Endodermal cell (in vitro differentiated cells): ENCODE data around the gene GSTA3. TPM values are rescaled to one million over a fixed set of nuclear protein-coding genes. Genes with fewer than 3 reads are reported as not detected.
"Not testable (repeated sequence)": the region's sequence is repeated elsewhere in the genome, so short reads cannot be mapped to it uniquely, and the experiment has no call there.

ENCODE experiments used
- DNase-seq: peaks from one replicate; pipeline ENCODE4 v3.0.0-alpha.2; 2017
- H3K27ac ChIP-seq: 2 replicates; pipeline ENCODE4 v1.5.1; 2013; ENCODE audit warnings: mild to moderate bottlenecking, low read depth, low read length, moderate library complexity
- H3K27me3 ChIP-seq: 2 replicates; pipeline ENCODE4 v1.6.1; 2013; ENCODE audit warnings: mild to moderate bottlenecking, low read length, moderate library complexity; ENCODE audit not compliant: insufficient read depth, control insufficient read depth, poor library complexity, severe bottlenecking
- H3K36me3 ChIP-seq: 2 replicates; pipeline ENCODE4 v1.7.0; 2013; ENCODE audit warnings: mild to moderate bottlenecking, low read length, moderate library complexity; ENCODE audit not compliant: control insufficient read depth, insufficient read depth
- H3K4me1 ChIP-seq: one replicate; pipeline ENCODE4 v1.7.0; 2013; ENCODE audit warnings: low read length; ENCODE audit not compliant: control insufficient read depth, insufficient read depth
- H3K4me3 ChIP-seq: 2 replicates; pipeline ENCODE4 v1.5.1; 2013; ENCODE audit warnings: mild to moderate bottlenecking, low read length, moderate library complexity
- H3K9ac ChIP-seq: 2 replicates; pipeline ENCODE4 v1.6.1; 2013; ENCODE audit warnings: mild to moderate bottlenecking, low read length, moderate library complexity; ENCODE audit not compliant: poor library complexity, severe bottlenecking; ENCODE audit errors: extremely low read depth
- H3K9me3 ChIP-seq: 2 replicates; pipeline ENCODE4 v1.6.1; 2013; ENCODE audit warnings: mild to moderate bottlenecking, low read length, moderate library complexity; ENCODE audit not compliant: control insufficient read depth
- H3K27ac Mint-ChIP-seq: 2 replicates; pipeline ENCODE4 v1.8.0; 2020; ENCODE audit warnings: mixed read lengths
- H3K27me3 Mint-ChIP-seq: 2 replicates; pipeline ENCODE4 v1.8.0; 2021; ENCODE audit warnings: mild to moderate bottlenecking, mixed read lengths; ENCODE audit not compliant: insufficient read depth
- H3K36me3 Mint-ChIP-seq: 2 replicates; pipeline ENCODE4 v1.8.0; 2020; ENCODE audit warnings: low read depth, mixed read lengths
- H3K4me1 Mint-ChIP-seq: 2 replicates; pipeline ENCODE4 v1.8.0; 2020; ENCODE audit warnings: mixed read lengths
- H3K4me3 Mint-ChIP-seq: 2 replicates; pipeline ENCODE4 v1.8.0; 2020; ENCODE audit warnings: mild to moderate bottlenecking, moderate library complexity, mixed read lengths
- H3K9me3 Mint-ChIP-seq: 2 replicates; pipeline ENCODE4 v1.8.0; 2020; ENCODE audit warnings: mild to moderate bottlenecking, mixed read lengths
- WGBS, 2 experiments: methylation state at CpG; one replicate each; pipeline versions ENCODE4 v1.1.5 to v1.1.7; 2013; ENCODE audit warnings: missing lambda C conversion rate in 2 of 2, mixed read lengths in 1 of 2; ENCODE audit not compliant: insufficient coverage in 1 of 2, insufficient read length in 1 of 2; 5-methylcytosine and 5-hydroxymethylcytosine counted together
- total RNA-seq, 2 donors: library from RNA; stranded (reverse); fragmentation: NEBNext Ultra II Directional in 1 of 2; extraction: Animal tissue kit (Norgen Biotek cat#: 25700) in 1 of 2; gene quantifications; 2 replicates in 1 of 2; 3 replicates in 1 of 2; pipeline ENCODE4 v1.2.1, GENCODE V29; 2021
- TF ChIP-seq, protein P1 (sequence below): fragments of 200-600 bp; sonication (generic); conservative IDR thresholded peaks from 2 replicates; pipeline ENCODE4 v1.5.0; 2021; ENCODE audit warnings: antibody characterized with exemption, mild to moderate bottlenecking

GSTA3 gene
- total RNA-seq, 2 donors from 2014 or later, result not detected

DNA sequence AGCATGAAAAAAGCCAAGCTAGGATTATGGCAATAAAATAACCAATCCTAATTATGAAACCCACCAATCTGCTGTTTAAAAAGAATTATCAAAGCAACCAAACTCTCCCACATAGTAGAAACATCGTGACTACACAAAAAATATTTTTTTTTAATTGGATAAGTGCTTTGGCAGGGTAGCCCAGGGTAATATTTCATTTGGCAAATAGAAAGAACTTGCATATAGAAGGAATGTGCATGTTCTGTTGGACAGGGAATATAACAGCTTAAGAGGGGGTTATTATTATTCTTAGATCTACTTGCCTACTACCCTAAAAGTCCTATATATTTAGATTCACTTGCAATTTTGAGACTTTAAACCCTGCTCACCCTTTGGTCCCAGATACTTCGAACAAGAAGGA lies 972 bp downstream of the GSTA3 start:
- H3K27me3 ChIP-seq, result no peaks in the 10 kb centered on the region
- no peak overlapping the region for H3K9ac ChIP-seq
- Mint-ChIP-seq H3K27ac (no peak overlapping the region), H3K36me3 (no peaks in the 10 kb centered on the region), H3K4me3 (no peak overlapping the region), H3K27me3 (no peaks in the 10 kb centered on the region), H3K9me3 (peaks cover 6% of the 10 kb centered on the region), H3K4me1 (no peaks in the 10 kb centered on the region)
- DNase-seq, result no peak
- H3K27ac ChIP-seq, result no peak overlapping the region
- no peaks in the 10 kb centered on the region for H3K9me3 ChIP-seq
- TF ChIP-seq, protein P1, sequence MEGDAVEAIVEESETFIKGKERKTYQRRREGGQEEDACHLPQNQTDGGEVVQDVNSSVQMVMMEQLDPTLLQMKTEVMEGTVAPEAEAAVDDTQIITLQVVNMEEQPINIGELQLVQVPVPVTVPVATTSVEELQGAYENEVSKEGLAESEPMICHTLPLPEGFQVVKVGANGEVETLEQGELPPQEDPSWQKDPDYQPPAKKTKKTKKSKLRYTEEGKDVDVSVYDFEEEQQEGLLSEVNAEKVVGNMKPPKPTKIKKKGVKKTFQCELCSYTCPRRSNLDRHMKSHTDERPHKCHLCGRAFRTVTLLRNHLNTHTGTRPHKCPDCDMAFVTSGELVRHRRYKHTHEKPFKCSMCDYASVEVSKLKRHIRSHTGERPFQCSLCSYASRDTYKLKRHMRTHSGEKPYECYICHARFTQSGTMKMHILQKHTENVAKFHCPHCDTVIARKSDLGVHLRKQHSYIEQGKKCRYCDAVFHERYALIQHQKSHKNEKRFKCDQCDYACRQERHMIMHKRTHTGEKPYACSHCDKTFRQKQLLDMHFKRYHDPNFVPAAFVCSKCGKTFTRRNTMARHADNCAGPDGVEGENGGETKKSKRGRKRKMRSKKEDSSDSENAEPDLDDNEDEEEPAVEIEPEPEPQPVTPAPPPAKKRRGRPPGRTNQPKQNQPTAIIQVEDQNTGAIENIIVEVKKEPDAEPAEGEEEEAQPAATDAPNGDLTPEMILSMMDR, result no peak
- H3K4me1 ChIP-seq, result no peaks in the 10 kb centered on the region
- no peak overlapping the region for H3K4me3 ChIP-seq
- WGBS, 2 experiments, result 80 to 88% methylated on average over 1 of the region's 2 CpGs
- H3K36me3 ChIP-seq, result no peaks in the 10 kb centered on the region

DNA sequence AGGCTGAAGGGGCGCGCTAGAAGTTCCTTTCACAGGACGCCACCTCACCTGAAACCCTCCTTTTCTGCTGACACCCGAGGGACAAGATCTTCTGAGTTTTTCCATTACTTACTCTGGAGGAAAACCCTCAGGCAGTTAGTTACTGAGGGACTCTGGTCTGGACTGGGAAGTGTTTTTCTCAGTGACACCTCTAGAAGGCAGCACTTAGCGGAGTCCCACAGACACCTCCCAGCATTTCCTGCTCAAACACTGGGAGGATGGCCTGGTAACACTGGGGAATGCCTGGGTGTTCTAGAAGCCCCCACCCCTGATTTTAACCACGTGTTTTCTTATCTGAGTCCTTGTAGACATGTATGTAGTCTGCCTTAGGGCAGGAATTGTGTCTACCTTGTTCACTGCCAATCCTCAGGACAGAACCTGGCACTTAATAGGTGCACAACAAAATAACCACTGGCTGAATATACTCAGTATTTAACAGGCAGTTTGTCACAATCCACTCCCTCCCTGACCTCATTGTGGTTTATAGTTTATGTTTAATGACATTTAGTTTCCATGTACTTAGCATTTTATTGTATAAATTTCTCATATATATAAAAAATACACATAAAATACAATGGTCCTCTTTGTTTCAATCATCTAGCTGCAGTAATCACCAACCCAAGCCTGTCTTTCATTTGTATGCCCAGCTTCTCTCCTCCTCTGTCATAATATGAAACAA lies 4.8 kb downstream of the GSTA3 start:
- 75 to 88% methylated on average over 4 to 6 of the region's 6 CpGs for WGBS, 2 experiments
- no peaks in the 10 kb centered on the region for H3K36me3 Mint-ChIP-seq
- TF ChIP-seq, protein P1, result peak; percentile 72
- H3K4me1 Mint-ChIP-seq, result no peaks in the 10 kb centered on the region
- H3K36me3 ChIP-seq, result no peaks in the 10 kb centered on the region
- no peaks in the 10 kb centered on the region for H3K27me3 Mint-ChIP-seq
- H3K27ac ChIP-seq, result no peak overlapping the region
- H3K9me3 ChIP-seq, result no peaks in the 10 kb centered on the region
- H3K9ac ChIP-seq, result no peak overlapping the region
- DNase-seq, result peak; percentile 80
- H3K4me3 Mint-ChIP-seq, result no peak overlapping the region
- H3K27ac Mint-ChIP-seq, result no peak overlapping the region
- no peaks in the 10 kb centered on the region for H3K27me3 ChIP-seq
- peaks cover 6% of the 10 kb centered on the region for H3K9me3 Mint-ChIP-seq
- no peaks in the 10 kb centered on the region for H3K4me1 ChIP-seq
- H3K4me3 ChIP-seq, result no peak overlapping the region

DNA sequence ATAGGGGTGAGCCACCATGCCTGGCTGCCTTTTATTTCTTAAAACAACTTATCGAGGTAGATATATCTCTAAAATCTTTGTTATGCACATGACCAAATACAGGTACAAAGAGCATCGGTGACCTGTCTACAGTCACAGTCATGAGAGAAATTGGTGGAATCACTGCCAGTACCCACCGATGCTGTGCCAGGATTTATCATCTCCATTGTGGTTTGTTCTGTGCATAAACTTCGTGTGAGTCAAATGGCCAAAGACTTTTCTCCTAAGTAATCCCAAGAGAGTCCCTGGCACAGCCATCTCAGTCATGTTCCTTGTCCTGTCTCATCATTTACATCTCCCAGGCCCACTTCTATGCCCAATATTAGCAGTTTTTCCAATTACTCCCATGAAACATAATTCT lies 9.0 kb downstream of the GSTA3 start:
- Histone ChIP-seq H3K27ac (no peak overlapping the region), H3K36me3 (no peaks in the 10 kb centered on the region), H3K9me3 (no peaks in the 10 kb centered on the region), H3K4me1 (no peaks in the 10 kb centered on the region), H3K27me3 (no peaks in the 10 kb centered on the region), H3K9ac (no peak overlapping the region), H3K4me3 (no peak overlapping the region)
- no peak overlapping the region for H3K4me3 Mint-ChIP-seq
- TF ChIP-seq, protein P1, result no peak
- peaks cover 10% of the 10 kb centered on the region for H3K9me3 Mint-ChIP-seq
- WGBS, 2 experiments, result 96% methylated on average over 4 of the region's 4 CpGs
- H3K36me3 Mint-ChIP-seq, result no peaks in the 10 kb centered on the region
- H3K4me1 Mint-ChIP-seq, result peaks cover 4% of the 10 kb centered on the region
- no peak for DNase-seq
- no peak overlapping the region for H3K27ac Mint-ChIP-seq
- peaks cover 3% of the 10 kb centered on the region for H3K27me3 Mint-ChIP-seq

DNA sequence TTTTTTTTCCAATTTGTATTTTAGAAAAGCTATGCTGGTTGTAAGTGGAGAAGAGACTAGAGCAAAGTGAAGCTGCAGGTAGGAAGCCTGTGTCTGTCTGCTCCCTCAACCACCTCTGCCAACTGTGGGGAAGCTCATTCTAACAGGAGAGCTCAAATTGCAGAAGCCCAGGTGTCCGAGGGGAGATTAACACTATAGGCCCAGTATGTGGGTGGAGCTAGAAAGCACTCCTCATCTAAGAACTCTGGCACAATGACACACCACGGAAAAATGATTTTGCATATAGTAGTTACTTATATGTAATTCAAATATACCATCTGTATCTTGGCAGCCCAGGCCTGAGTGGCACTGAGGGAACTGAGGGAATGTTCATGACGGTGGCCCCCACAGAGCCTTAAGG lies 13.7 kb downstream of the GSTA3 start:
- not testable (repeated sequence) for H3K4me1 ChIP-seq, H3K27me3 Mint-ChIP-seq, H3K27ac ChIP-seq, H3K4me3 Mint-ChIP-seq, H3K27me3 ChIP-seq, H3K4me3 ChIP-seq, H3K9me3 Mint-ChIP-seq, H3K4me1 Mint-ChIP-seq, H3K36me3 ChIP-seq, H3K36me3 Mint-ChIP-seq, H3K9ac ChIP-seq, DNase-seq, H3K9me3 ChIP-seq
- peak overlapping the region; percentile 37 for H3K27ac Mint-ChIP-seq
- WGBS, 2 experiments, result 74% methylated on average over 1 of the region's 3 CpGs; no CpG with 5 or more reads in 1 of the 2 experiments
